Measurements from ENCODE around the gene BCDIN3D.
"Not testable (repeated sequence)": the region's sequence is repeated elsewhere in the genome, so short reads cannot be mapped to it uniquely, and the experiment has no call there.

Gene BCDIN3D

GRCh38 chr12:49869816-49870500 lies 27.1 kb upstream of the BCDIN3D start:
- no peaks in the 10 kb centered on the region for H3K4me1 Mint-ChIP-seq (ENCODE audit: low read depth)
- no peaks in the 10 kb centered on the region for H3K36me3 Mint-ChIP-seq
- H3K9me3 Mint-ChIP-seq (ENCODE audit: low read depth): no peaks in the 10 kb centered on the region
- H3K27me3 Mint-ChIP-seq: no peaks in the 10 kb centered on the region
- no peak overlapping the region for H3K4me3 Mint-ChIP-seq
- no peak overlapping the region for H3K27ac Mint-ChIP-seq

GRCh38 chr12:49868952-49869815 lies 26.3 kb upstream of the BCDIN3D start:
- Mint-ChIP-seq H3K4me3 (no peak overlapping the region), H3K36me3 (no peaks in the 10 kb centered on the region), H3K27me3 (no peaks in the 10 kb centered on the region), H3K4me1 (ENCODE audit: low read depth) (no peaks in the 10 kb centered on the region), H3K9me3 (ENCODE audit: low read depth) (no peaks in the 10 kb centered on the region), H3K27ac (no peak overlapping the region)

- Mint-ChIP-seq H3K27me3 (no peaks in the 10 kb centered on the region), H3K27ac (no peak overlapping the region), H3K36me3 (no peaks in the 10 kb centered on the region), H3K4me1 (ENCODE audit: low read depth) (no peaks in the 10 kb centered on the region), H3K9me3 (ENCODE audit: low read depth) (no peaks in the 10 kb centered on the region), H3K4me3 (no peak overlapping the region)
Observed at GRCh38 chr12:49868449-49868848, 25.5 kb upstream of the BCDIN3D start.

GRCh38 chr12:49867570-49868341 lies 24.9 kb upstream of the BCDIN3D start:
- Mint-ChIP-seq H3K27ac (no peak overlapping the region), H3K36me3 (no peaks in the 10 kb centered on the region), H3K4me1 (ENCODE audit: low read depth) (no peaks in the 10 kb centered on the region), H3K9me3 (ENCODE audit: low read depth) (no peaks in the 10 kb centered on the region), H3K4me3 (no peak overlapping the region), H3K27me3 (no peaks in the 10 kb centered on the region)

- H3K27ac Mint-ChIP-seq: no peak overlapping the region
- no peaks in the 10 kb centered on the region for H3K27me3 Mint-ChIP-seq
- H3K4me3 Mint-ChIP-seq: no peak overlapping the region
- H3K36me3 Mint-ChIP-seq: no peaks in the 10 kb centered on the region
- no peaks in the 10 kb centered on the region for H3K9me3 Mint-ChIP-seq (ENCODE audit: low read depth)
- no peaks in the 10 kb centered on the region for H3K4me1 Mint-ChIP-seq (ENCODE audit: low read depth)
Observed at GRCh38 chr12:49866859-49867569, 24.1 kb upstream of the BCDIN3D start.

GRCh38 chr12:49865782-49866135 lies 22.9 kb upstream of the BCDIN3D start:
- H3K4me3 Mint-ChIP-seq: no peak overlapping the region
- H3K36me3 Mint-ChIP-seq: no peaks in the 10 kb centered on the region
- no peak overlapping the region for H3K27ac Mint-ChIP-seq
- H3K4me1 Mint-ChIP-seq (ENCODE audit: low read depth): no peaks in the 10 kb centered on the region
- no peaks in the 10 kb centered on the region for H3K27me3 Mint-ChIP-seq
- no peaks in the 10 kb centered on the region for H3K9me3 Mint-ChIP-seq (ENCODE audit: low read depth)

GRCh38 chr12:49865109-49865781 lies 22.3 kb upstream of the BCDIN3D start:
- Mint-ChIP-seq H3K4me3 (no peak overlapping the region), H3K27me3 (no peaks in the 10 kb centered on the region), H3K9me3 (ENCODE audit: low read depth) (no peaks in the 10 kb centered on the region)

GRCh38 chr12:49864798-49865090 lies 21.8 kb upstream of the BCDIN3D start:
- H3K4me1 Mint-ChIP-seq (ENCODE audit: low read depth): no peaks in the 10 kb centered on the region
- no peaks in the 10 kb centered on the region for H3K27me3 Mint-ChIP-seq
- H3K36me3 Mint-ChIP-seq: no peaks in the 10 kb centered on the region
- H3K27ac Mint-ChIP-seq: no peak overlapping the region
- no peaks in the 10 kb centered on the region for H3K9me3 Mint-ChIP-seq (ENCODE audit: low read depth)
- H3K4me3 Mint-ChIP-seq: no peak overlapping the region

More at GRCh38 chr12:49865109-49865781, 22.3 kb upstream of the BCDIN3D start:
- H3K4me1 Mint-ChIP-seq (ENCODE audit: low read depth): no peaks in the 10 kb centered on the region
- no peak overlapping the region for H3K27ac Mint-ChIP-seq
- no peaks in the 10 kb centered on the region for H3K36me3 Mint-ChIP-seq

- Mint-ChIP-seq H3K4me1 (ENCODE audit: low read depth) (no peaks in the 10 kb centered on the region), H3K36me3 (no peaks in the 10 kb centered on the region), H3K27ac (no peak overlapping the region), H3K9me3 (ENCODE audit: low read depth) (no peaks in the 10 kb centered on the region), H3K27me3 (no peaks in the 10 kb centered on the region), H3K4me3 (no peak overlapping the region)
Observed at GRCh38 chr12:49863946-49864797, 21.3 kb upstream of the BCDIN3D start.

- not testable (repeated sequence) for H3K27me3 Mint-ChIP-seq; H3K4me3 Mint-ChIP-seq; H3K9me3 Mint-ChIP-seq (ENCODE audit: low read depth); H3K36me3 Mint-ChIP-seq; H3K4me1 Mint-ChIP-seq (ENCODE audit: low read depth); H3K27ac Mint-ChIP-seq
Observed at GRCh38 chr12:49860921-49861320, 18.0 kb upstream of the BCDIN3D start.

GRCh38 chr12:49855890-49856289 lies 13.0 kb upstream of the BCDIN3D start:
- H3K9me3 Mint-ChIP-seq (ENCODE audit: low read depth); H3K27me3 Mint-ChIP-seq; H3K4me3 Mint-ChIP-seq; H3K4me1 Mint-ChIP-seq (ENCODE audit: low read depth); H3K36me3 Mint-ChIP-seq; H3K27ac Mint-ChIP-seq: not testable (repeated sequence)

GRCh38 chr12:49854976-49855375 lies 12.1 kb upstream of the BCDIN3D start:
- no peaks in the 10 kb centered on the region for H3K36me3 Mint-ChIP-seq
- peaks cover 6% of the 10 kb centered on the region for H3K27me3 Mint-ChIP-seq
- H3K4me3 Mint-ChIP-seq: no peak overlapping the region
- no peak overlapping the region for H3K27ac Mint-ChIP-seq
- no peaks in the 10 kb centered on the region for H3K9me3 Mint-ChIP-seq (ENCODE audit: low read depth)
- H3K4me1 Mint-ChIP-seq (ENCODE audit: low read depth): no peaks in the 10 kb centered on the region

GRCh38 chr12:49853671-49854070 lies 10.8 kb upstream of the BCDIN3D start:
- H3K27me3 Mint-ChIP-seq: peaks cover 8% of the 10 kb centered on the region

GRCh38 chr12:49847161-49847560 lies 4.3 kb upstream of the BCDIN3D start:
- Mint-ChIP-seq H3K27ac (no peak overlapping the region), H3K4me1 (ENCODE audit: low read depth) (peaks cover 22% of the 10 kb centered on the region), H3K27me3 (peaks cover 11% of the 10 kb centered on the region), H3K36me3 (peaks cover 2% of the 10 kb centered on the region), H3K4me3 (no peak overlapping the region), H3K9me3 (ENCODE audit: low read depth) (no peaks in the 10 kb centered on the region)

More at GRCh38 chr12:49853671-49854070, 10.8 kb upstream of the BCDIN3D start:
- H3K36me3 Mint-ChIP-seq: peaks cover 2% of the 10 kb centered on the region
- H3K4me3 Mint-ChIP-seq: no peak overlapping the region
- H3K27ac Mint-ChIP-seq: no peak overlapping the region
- no peaks in the 10 kb centered on the region for H3K4me1 Mint-ChIP-seq (ENCODE audit: low read depth)
- no peaks in the 10 kb centered on the region for H3K9me3 Mint-ChIP-seq (ENCODE audit: low read depth)
